GM23338 (cell line): ENCODE data around the gene ST6GALNAC3. TPM values are rescaled to one million over a fixed set of nuclear protein-coding genes. Genes with fewer than 3 reads are reported as not detected.

Experiments used
- ATAC-seq: fragments of 200-7000 bp; cut with Tn5 transposase; 3 replicates; pipeline ENCODE4 v1.9.1; 2020
- DNase-seq: peaks from one replicate; pipeline ENCODE4 v3.0.0-alpha.2; 2015; ENCODE audit warnings: low spot score
- H2AFZ ChIP-seq: fragments of 200-600 bp; sonication (generic); 2 replicates; pipeline ENCODE4 v1.8.0; 2016; ENCODE audit warnings: antibody characterized with exemption, mild to moderate bottlenecking, moderate library complexity
- H3F3A ChIP-seq: fragments of 200-600 bp; sonication (generic); replicated peaks from 2 replicates; pipeline ENCODE4 v1.8.0; 2017; ENCODE audit warnings: antibody characterized with exemption, mixed run types, low read depth
- H3K27ac ChIP-seq: fragments of 200-600 bp; sonication (generic); 2 replicates; pipeline ENCODE4 v1.6.1; 2016; ENCODE audit warnings: low read depth
- H3K27me3 ChIP-seq: fragments of 200-600 bp; sonication (generic); 2 replicates; pipeline ENCODE4 v1.8.0; 2016; ENCODE audit warnings: mild to moderate bottlenecking, mixed run types, moderate library complexity; ENCODE audit not compliant: insufficient read depth
- H3K36me3 ChIP-seq: fragments of 200-600 bp; sonication (generic); 2 replicates; pipeline ENCODE4 v1.8.0; 2016; ENCODE audit warnings: mild to moderate bottlenecking; ENCODE audit not compliant: insufficient read depth
- H3K4me1 ChIP-seq: fragments of 200-600 bp; sonication (generic); 2 replicates; pipeline ENCODE4 v1.8.0; 2016; ENCODE audit warnings: mild to moderate bottlenecking, moderate library complexity; ENCODE audit not compliant: insufficient read depth
- H3K4me2 ChIP-seq: fragments of 200-600 bp; sonication (generic); 2 replicates; pipeline ENCODE4 v1.7.1; 2017; ENCODE audit warnings: mixed run types
- H3K4me3 ChIP-seq: fragments of 200-600 bp; sonication (generic); 2 replicates; pipeline ENCODE4 v1.6.1; 2016; ENCODE audit warnings: mixed run types
- H3K79me2 ChIP-seq: fragments of 200-600 bp; sonication (generic); replicated peaks from 2 replicates; pipeline ENCODE4 v1.8.0; 2017; ENCODE audit warnings: mild to moderate bottlenecking; ENCODE audit not compliant: insufficient read depth
- H3K9me2 ChIP-seq: fragments of 200-600 bp; sonication (generic); 2 replicates; pipeline ENCODE4 v1.8.0; 2017; ENCODE audit not compliant: insufficient read depth
- H4K20me1 ChIP-seq: fragments of 200-600 bp; sonication (generic); replicated peaks from 2 replicates; pipeline ENCODE4 v1.8.0; 2017; ENCODE audit warnings: mild to moderate bottlenecking; ENCODE audit not compliant: insufficient read depth
- H3K27ac Mint-ChIP-seq: 2 replicates; pipeline ENCODE4 v1.8.0; 2020; ENCODE audit warnings: inconsistent platforms, mild to moderate bottlenecking, moderate library complexity, mixed read lengths
- H3K27me3 Mint-ChIP-seq: 3 replicates; pipeline ENCODE4 v1.8.0; 2022; ENCODE audit warnings: low read depth, mild to moderate bottlenecking, moderate library complexity, mixed read lengths, inconsistent platforms; ENCODE audit not compliant: insufficient read depth, poor library complexity
- H3K36me3 Mint-ChIP-seq: 3 replicates; pipeline ENCODE4 v1.8.0; 2021; ENCODE audit warnings: low read depth, mild to moderate bottlenecking, inconsistent platforms, moderate library complexity, mixed read lengths
- H3K4me1 Mint-ChIP-seq: 3 replicates; pipeline ENCODE4 v1.8.0; 2020; ENCODE audit warnings: mild to moderate bottlenecking, inconsistent platforms, mixed read lengths
- H3K4me3 Mint-ChIP-seq: 3 replicates; pipeline ENCODE4 v1.8.0; 2021; ENCODE audit warnings: moderate library complexity, mild to moderate bottlenecking, inconsistent platforms, mixed read lengths
- H3K9me3 Mint-ChIP-seq: 3 replicates; pipeline ENCODE4 v1.8.0; 2020; ENCODE audit warnings: moderate library complexity, mild to moderate bottlenecking, inconsistent platforms, mixed read lengths
- CREB1 ChIP-seq: fragments of 250-450 bp; sonication (Bioruptor Pico); IDR thresholded peaks from 2 replicates; pipeline ENCODE4 v1.5.0; 2020; ENCODE audit warnings: low read depth, mild to moderate bottlenecking, moderate library complexity
- EZH2 ChIP-seq: fragments of 200-600 bp; sonication (generic); IDR thresholded peaks from one replicate; pipeline ENCODE4 v1.8.0; 2017; ENCODE audit warnings: antibody characterized with exemption, mild to moderate bottlenecking, low read depth; ENCODE audit not compliant: unreplicated experiment
- EZH2phosphoT487 ChIP-seq: fragments of 200-600 bp; sonication (generic); IDR thresholded peaks from one replicate; pipeline ENCODE4 v1.8.1; 2018; ENCODE audit warnings: antibody characterized with exemption; ENCODE audit not compliant: unreplicated experiment
- NANOG ChIP-seq: IDR thresholded peaks from 2 replicates; pipeline ENCODE4 v1.6.1; 2016; ENCODE audit warnings: antibody characterized with exemption, borderline replicate concordance
- POLR2AphosphoS5 ChIP-seq: IDR thresholded peaks from 2 replicates; pipeline ENCODE4 v1.6.1; 2016; ENCODE audit warnings: antibody characterized with exemption, low read depth
- STAT1 ChIP-seq: IDR thresholded peaks from one replicate; pipeline ENCODE4 v1.6.1; 2016; ENCODE audit warnings: antibody characterized with exemption; ENCODE audit not compliant: unreplicated experiment
- ZNF114 ChIP-seq: fragments of 250-450 bp; sonication (Bioruptor Pico); IDR thresholded peaks from 2 replicates; pipeline ENCODE4 v1.5.0; 2020; ENCODE audit warnings: mild to moderate bottlenecking, moderate library complexity
- ZNF331 ChIP-seq: fragments of 250-450 bp; sonication (Bioruptor Pico); IDR thresholded peaks from 2 replicates; pipeline ENCODE4 v1.5.0; 2020; ENCODE audit warnings: low read depth, mild to moderate bottlenecking, moderate library complexity
- polyA plus RNA-seq: library from polyadenylated mRNA; unstranded; fragments of >200 nt; fragmentation: Nextera tagmentation; extraction: Ambion mirVana; gene quantifications from 2 replicates; pipeline ENCODE4 v1.2.1, GENCODE V29; 2016
- total RNA-seq: library from RNA; depleted of rRNA; stranded (reverse); fragments of >200 nt; shearing (Covaris generic); gene quantifications from 2 replicates; pipeline ENCODE4 v1.2.3, GENCODE V29; 2014
- TF ChIP-seq, protein P1 (sequence below): IDR thresholded peaks from 2 replicates; pipeline ENCODE4 v1.6.1; 2016; ENCODE audit warnings: antibody characterized with exemption
- TF ChIP-seq, protein P2 (sequence below), 2 experiments: fragments of 200-600 bp in 1 of 2; sonication (generic) in 1 of 2; conservative IDR thresholded peaks; 2 replicates each; pipeline versions ENCODE4 v1.5.1 to v1.6.1; 2016 to 2017; ENCODE audit warnings: antibody characterized with exemption in 2 of 2, low read depth in 2 of 2, mild to moderate bottlenecking in 2 of 2, moderate library complexity in 1 of 2
- TF ChIP-seq, protein P3 (sequence below): fragments of 250-450 bp; sonication (Bioruptor Pico); IDR thresholded peaks from 2 replicates; pipeline ENCODE4 v1.5.0; 2020; ENCODE audit warnings: mild to moderate bottlenecking, moderate library complexity
- TF ChIP-seq, protein P4 (sequence below): IDR thresholded peaks from one replicate; pipeline ENCODE4 v1.6.1; 2018; ENCODE audit warnings: antibody characterized with exemption; ENCODE audit not compliant: unreplicated experiment

The ST6GALNAC3 gene
- total and polyA plus RNA-seq, 2 experiments from 2014 or later = 4.7 to 11.6 TPM

DNA sequence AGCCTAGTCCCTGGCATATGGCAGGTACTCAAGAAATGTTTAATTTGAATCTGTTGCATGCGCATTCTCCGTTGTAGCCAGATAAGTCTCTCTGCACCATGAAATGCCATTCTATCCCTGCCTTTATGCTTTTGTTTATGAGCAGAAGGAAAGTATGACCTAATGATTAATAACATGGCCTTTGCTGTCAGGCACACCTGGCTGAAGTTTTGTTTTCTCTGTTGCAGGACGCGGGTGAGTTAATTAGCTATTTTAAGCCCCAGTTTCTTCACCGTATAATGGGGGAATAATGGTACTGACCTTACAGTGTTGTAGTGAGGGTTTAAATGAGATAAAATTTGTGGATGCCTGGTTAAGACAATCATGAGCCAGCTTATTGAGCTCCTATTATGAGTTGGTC, 87.7 kb downstream of the ST6GALNAC3 start:
- Mint-ChIP-seq H3K4me3 (no peak overlapping the region), H3K4me1 (peaks cover 16% of the 10 kb centered on the region), H3K27ac (no peak overlapping the region), H3K36me3 (peaks cover 4% of the 10 kb centered on the region; the same call in 1 of the 3 replicates), H3K9me3 (no peaks in the 10 kb centered on the region), H3K27me3 (no peaks in the 10 kb centered on the region)
- TF ChIP-seq STAT1 = no peak
- no peak for TF ChIP-seq EZH2phosphoT487
- TF ChIP-seq, protein P1, sequence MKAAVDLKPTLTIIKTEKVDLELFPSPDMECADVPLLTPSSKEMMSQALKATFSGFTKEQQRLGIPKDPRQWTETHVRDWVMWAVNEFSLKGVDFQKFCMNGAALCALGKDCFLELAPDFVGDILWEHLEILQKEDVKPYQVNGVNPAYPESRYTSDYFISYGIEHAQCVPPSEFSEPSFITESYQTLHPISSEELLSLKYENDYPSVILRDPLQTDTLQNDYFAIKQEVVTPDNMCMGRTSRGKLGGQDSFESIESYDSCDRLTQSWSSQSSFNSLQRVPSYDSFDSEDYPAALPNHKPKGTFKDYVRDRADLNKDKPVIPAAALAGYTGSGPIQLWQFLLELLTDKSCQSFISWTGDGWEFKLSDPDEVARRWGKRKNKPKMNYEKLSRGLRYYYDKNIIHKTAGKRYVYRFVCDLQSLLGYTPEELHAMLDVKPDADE = no peak
- no peak for TF ChIP-seq EZH2
- no peak for TF ChIP-seq ZNF114 (CRISPR knock-in tag)
- no peak for TF ChIP-seq NANOG
- TF ChIP-seq, protein P2, sequence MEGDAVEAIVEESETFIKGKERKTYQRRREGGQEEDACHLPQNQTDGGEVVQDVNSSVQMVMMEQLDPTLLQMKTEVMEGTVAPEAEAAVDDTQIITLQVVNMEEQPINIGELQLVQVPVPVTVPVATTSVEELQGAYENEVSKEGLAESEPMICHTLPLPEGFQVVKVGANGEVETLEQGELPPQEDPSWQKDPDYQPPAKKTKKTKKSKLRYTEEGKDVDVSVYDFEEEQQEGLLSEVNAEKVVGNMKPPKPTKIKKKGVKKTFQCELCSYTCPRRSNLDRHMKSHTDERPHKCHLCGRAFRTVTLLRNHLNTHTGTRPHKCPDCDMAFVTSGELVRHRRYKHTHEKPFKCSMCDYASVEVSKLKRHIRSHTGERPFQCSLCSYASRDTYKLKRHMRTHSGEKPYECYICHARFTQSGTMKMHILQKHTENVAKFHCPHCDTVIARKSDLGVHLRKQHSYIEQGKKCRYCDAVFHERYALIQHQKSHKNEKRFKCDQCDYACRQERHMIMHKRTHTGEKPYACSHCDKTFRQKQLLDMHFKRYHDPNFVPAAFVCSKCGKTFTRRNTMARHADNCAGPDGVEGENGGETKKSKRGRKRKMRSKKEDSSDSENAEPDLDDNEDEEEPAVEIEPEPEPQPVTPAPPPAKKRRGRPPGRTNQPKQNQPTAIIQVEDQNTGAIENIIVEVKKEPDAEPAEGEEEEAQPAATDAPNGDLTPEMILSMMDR (conservative IDR thresholded peaks at IDR 0.05; ENCODE audit: low read depth in 2 of 2) = no peak
- TF ChIP-seq ZNF331 = no peak
- TF ChIP-seq CREB1 = no peak
- TF ChIP-seq, protein P3, sequence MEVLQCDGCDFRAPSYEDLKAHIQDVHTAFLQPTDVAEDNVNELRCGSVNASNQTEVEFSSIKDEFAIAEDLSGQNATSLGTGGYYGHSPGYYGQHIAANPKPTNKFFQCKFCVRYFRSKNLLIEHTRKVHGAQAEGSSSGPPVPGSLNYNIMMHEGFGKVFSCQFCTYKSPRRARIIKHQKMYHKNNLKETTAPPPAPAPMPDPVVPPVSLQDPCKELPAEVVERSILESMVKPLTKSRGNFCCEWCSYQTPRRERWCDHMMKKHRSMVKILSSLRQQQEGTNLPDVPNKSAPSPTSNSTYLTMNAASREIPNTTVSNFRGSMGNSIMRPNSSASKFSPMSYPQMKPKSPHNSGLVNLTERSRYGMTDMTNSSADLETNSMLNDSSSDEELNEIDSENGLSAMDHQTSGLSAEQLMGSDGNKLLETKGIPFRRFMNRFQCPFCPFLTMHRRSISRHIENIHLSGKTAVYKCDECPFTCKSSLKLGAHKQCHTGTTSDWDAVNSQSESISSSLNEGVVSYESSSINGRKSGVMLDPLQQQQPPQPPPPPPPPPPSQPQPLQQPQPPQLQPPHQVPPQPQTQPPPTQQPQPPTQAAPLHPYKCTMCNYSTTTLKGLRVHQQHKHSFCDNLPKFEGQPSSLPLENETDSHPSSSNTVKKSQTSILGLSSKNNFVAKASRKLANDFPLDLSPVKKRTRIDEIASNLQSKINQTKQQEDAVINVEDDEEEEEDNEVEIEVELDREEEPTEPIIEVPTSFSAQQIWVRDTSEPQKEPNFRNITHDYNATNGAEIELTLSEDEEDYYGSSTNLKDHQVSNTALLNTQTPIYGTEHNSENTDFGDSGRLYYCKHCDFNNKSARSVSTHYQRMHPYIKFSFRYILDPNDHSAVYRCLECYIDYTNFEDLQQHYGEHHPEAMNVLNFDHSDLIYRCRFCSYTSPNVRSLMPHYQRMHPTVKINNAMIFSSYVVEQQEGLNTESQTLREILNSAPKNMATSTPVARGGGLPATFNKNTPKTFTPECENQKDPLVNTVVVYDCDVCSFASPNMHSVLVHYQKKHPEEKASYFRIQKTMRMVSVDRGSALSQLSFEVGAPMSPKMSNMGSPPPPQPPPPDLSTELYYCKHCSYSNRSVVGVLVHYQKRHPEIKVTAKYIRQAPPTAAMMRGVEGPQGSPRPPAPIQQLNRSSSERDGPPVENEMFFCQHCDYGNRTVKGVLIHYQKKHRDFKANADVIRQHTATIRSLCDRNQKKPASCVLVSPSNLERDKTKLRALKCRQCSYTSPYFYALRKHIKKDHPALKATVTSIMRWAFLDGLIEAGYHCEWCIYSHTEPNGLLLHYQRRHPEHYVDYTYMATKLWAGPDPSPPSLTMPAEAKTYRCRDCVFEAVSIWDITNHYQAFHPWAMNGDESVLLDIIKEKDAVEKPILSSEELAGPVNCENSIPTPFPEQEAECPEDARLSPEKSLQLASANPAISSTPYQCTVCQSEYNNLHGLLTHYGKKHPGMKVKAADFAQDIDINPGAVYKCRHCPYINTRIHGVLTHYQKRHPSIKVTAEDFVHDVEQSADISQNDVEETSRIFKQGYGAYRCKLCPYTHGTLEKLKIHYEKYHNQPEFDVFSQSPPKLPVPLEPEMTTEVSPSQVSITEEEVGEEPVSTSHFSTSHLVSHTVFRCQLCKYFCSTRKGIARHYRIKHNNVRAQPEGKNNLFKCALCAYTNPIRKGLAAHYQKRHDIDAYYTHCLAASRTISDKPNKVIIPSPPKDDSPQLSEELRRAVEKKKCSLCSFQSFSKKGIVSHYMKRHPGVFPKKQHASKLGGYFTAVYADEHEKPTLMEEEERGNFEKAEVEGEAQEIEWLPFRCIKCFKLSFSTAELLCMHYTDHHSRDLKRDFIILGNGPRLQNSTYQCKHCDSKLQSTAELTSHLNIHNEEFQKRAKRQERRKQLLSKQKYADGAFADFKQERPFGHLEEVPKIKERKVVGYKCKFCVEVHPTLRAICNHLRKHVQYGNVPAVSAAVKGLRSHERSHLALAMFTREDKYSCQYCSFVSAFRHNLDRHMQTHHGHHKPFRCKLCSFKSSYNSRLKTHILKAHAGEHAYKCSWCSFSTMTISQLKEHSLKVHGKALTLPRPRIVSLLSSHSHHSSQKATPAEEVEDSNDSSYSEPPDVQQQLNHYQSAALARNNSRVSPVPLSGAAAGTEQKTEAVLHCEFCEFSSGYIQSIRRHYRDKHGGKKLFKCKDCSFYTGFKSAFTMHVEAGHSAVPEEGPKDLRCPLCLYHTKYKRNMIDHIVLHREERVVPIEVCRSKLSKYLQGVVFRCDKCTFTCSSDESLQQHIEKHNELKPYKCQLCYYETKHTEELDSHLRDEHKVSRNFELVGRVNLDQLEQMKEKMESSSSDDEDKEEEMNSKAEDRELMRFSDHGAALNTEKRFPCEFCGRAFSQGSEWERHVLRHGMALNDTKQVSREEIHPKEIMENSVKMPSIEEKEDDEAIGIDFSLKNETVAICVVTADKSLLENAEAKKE = no peak
- TF ChIP-seq, protein P4, sequence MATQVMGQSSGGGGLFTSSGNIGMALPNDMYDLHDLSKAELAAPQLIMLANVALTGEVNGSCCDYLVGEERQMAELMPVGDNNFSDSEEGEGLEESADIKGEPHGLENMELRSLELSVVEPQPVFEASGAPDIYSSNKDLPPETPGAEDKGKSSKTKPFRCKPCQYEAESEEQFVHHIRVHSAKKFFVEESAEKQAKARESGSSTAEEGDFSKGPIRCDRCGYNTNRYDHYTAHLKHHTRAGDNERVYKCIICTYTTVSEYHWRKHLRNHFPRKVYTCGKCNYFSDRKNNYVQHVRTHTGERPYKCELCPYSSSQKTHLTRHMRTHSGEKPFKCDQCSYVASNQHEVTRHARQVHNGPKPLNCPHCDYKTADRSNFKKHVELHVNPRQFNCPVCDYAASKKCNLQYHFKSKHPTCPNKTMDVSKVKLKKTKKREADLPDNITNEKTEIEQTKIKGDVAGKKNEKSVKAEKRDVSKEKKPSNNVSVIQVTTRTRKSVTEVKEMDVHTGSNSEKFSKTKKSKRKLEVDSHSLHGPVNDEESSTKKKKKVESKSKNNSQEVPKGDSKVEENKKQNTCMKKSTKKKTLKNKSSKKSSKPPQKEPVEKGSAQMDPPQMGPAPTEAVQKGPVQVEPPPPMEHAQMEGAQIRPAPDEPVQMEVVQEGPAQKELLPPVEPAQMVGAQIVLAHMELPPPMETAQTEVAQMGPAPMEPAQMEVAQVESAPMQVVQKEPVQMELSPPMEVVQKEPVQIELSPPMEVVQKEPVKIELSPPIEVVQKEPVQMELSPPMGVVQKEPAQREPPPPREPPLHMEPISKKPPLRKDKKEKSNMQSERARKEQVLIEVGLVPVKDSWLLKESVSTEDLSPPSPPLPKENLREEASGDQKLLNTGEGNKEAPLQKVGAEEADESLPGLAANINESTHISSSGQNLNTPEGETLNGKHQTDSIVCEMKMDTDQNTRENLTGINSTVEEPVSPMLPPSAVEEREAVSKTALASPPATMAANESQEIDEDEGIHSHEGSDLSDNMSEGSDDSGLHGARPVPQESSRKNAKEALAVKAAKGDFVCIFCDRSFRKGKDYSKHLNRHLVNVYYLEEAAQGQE = no peak
- TF ChIP-seq POLR2AphosphoS5 = no peak
- Histone ChIP-seq H3K9me2 (no peaks in the 10 kb centered on the region), H2AFZ (no peak overlapping the region), H3F3A (no peaks in the 10 kb centered on the region), H3K36me3 (no peaks in the 10 kb centered on the region), H4K20me1 (no peaks in the 10 kb centered on the region), H3K4me3 (no peak overlapping the region), H3K27ac (no peak overlapping the region), H3K27me3 (no peaks in the 10 kb centered on the region), H3K79me2 (peaks cover 19% of the 10 kb centered on the region), H3K4me1 (no peaks in the 10 kb centered on the region), H3K4me2 (no peak overlapping the region)
- DNase-seq (no peak), ATAC-seq (no peak)
